Stimulated activated CD8-positive, alpha-beta memory T cell treated with anti-CD3 and anti-CD28 coated beads, Interleukin-4, amount 100 ng/mL, for 4 hours (primary cell): ENCODE results near the gene SHLD2.
"Not testable (repeated sequence)": the region's sequence is repeated elsewhere in the genome, so short reads cannot be mapped to it uniquely, and the experiment has no call there.

ENCODE experiments used
- DNase-seq, 2 donors: peaks; one replicate each; pipeline ENCODE4 v3.0.0-alpha.2; 2020; ENCODE audit warnings: low read depth in 2 of 2, low spot score in 1 of 2

Gene SHLD2

GRCh38 chr10:87137478-87137877 lies 42.5 kb downstream of the SHLD2 start:
- DNase-seq, result not testable (repeated sequence)

- not testable (repeated sequence) for DNase-seq
Measured at GRCh38 chr10:87142230-87143108, 47.5 kb downstream of the SHLD2 start.

- DNase-seq, result not testable (repeated sequence)
Measured at GRCh38 chr10:87143109-87143418, 48.1 kb downstream of the SHLD2 start.

DNA sequence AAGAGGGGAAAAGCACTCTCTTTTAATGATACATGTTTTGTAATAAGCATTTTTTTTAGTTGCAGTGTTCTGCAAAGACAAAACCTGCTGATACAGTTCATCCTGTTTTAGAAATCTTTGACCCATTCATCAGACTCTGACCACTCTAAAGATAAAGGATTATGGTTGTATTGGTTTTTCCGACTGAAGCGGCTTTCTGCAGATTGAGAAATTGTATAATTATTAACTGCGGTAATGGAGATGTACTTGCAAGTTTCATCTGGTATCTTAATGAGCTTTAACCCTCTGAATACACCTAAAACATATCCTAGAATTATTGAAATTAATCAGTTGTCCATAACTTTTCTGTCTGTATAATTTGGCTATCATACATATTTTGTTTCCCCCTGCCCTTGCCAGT lies 50.6 kb downstream of the SHLD2 start:
- not testable (repeated sequence) for DNase-seq

DNA sequence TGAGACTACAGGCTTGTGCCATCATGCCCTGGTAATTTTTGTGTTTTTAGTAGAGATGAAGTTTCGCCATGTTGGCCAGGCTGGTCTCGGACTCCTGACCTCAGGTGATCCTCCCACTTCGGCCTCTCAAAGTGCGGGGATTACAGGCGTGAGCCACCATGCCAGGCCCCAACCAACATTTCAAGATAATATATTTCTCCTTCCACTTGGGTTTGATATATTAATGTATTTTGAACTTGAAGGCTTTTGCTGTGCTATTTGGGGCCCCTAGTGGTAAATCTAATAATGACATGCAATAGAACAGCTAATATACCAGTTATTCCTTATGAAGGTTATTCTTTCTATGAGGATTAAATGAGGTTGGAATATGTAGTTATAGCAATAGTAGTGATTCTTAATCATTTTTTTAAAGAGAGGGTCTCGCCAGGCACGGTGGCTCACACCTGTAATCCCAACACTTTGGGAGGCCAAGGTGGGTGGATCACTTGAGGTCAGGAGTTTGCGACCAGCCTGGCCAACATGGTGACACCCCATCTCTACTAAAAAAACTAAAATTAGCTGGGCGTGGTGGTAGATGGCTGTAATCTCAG lies 54.1 kb downstream of the SHLD2 start:
- not testable (repeated sequence) for DNase-seq

- not testable (repeated sequence) for DNase-seq
Measured at GRCh38 chr10:87151516-87151915, 56.5 kb downstream of the SHLD2 start.

- DNase-seq, result not testable (repeated sequence)
Measured at GRCh38 chr10:87156841-87157240, 61.8 kb downstream of the SHLD2 start.

GRCh38 chr10:87157821-87158220 lies 62.8 kb downstream of the SHLD2 start:
- DNase-seq, result not testable (repeated sequence)

DNA sequence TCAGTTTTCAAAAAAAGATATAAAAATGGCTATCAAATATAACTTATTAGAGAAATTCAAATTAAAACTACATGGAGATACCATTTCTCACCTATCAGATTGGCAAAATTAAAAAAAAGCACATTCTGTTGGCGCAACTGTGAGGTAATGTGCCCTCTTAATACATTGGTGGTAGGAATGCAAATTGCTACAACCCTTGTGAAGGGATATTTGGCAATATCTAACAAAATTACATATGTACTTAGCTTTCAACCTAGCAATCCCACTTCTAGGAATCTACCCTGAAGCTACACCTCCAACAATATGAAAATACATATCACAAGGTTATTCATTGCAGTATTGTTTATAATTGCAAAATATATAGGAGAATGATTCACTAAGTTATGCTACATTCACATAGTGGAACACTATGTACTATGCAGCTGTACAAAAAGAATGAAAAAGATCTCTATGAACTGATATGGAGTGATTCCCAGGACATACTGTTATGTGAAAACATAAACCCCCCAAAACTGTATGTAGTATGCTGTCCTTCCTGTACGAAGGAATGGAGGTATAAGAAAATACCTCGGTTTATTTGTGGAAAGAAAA lies 67.8 kb downstream of the SHLD2 start:
- DNase-seq, result not testable (repeated sequence)

- not testable (repeated sequence) for DNase-seq
Measured at GRCh38 chr10:87163414-87163813, 68.4 kb downstream of the SHLD2 start.

GRCh38 chr10:87169857-87170256 lies 74.9 kb downstream of the SHLD2 start:
- DNase-seq, result not testable (repeated sequence)

GRCh38 chr10:87170705-87171104 lies 75.7 kb downstream of the SHLD2 start:
- DNase-seq, result not testable (repeated sequence)

DNA sequence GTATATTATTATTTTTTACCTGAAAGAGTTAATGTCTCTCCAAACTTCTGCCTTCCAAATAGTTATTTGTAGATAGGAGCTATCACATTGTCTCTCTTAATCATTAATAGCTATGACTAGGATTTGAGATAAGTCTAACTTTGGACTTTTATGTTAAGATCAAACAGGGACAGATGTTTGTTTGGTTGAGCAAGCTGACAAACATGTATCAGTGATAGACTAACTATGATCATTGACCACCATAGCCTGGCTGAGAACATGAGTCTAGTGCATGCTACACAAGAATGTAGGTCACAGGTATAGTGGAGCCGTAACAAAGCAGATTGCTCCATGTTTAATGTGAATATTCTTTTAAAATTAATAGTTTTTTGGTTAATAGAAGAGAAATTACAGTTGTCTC lies 76.7 kb downstream of the SHLD2 start:
- not testable (repeated sequence) for DNase-seq

GRCh38 chr10:87172178-87172577 lies 77.2 kb downstream of the SHLD2 start:
- DNase-seq, result not testable (repeated sequence)

- DNase-seq, result not testable (repeated sequence)
Measured at GRCh38 chr10:87177587-87177986, 82.6 kb downstream of the SHLD2 start.

- not testable (repeated sequence) for DNase-seq
Measured at GRCh38 chr10:87184421-87184820, 89.4 kb downstream of the SHLD2 start.

GRCh38 chr10:87186016-87186415 lies 91.0 kb downstream of the SHLD2 start:
- DNase-seq, result not testable (repeated sequence)

- DNase-seq, result not testable (repeated sequence)
Measured at GRCh38 chr10:87187573-87187972, 92.6 kb downstream of the SHLD2 start.

DNA sequence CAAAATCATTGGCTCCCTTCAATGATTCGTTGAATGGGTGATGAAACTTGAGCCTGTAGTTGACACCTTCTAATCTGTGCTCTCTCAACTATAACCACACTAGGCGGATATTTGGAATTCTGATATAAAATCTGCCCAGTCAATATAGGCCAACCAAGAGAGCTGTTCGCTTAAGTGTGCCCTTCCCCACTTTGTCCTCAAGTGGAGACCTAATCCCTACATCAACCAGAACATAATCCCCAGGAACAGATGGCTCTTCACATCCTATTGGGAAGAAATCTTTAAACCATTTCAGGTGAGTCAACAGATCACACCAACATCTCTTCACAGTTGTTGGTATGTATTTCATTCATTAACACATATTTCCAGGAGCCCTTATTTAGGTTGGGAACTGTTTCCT lies 96.8 kb downstream of the SHLD2 start:
- DNase-seq, result not testable (repeated sequence)

GRCh38 chr10:87200924-87201323 lies 105.9 kb downstream of the SHLD2 start:
- DNase-seq, result not testable (repeated sequence)

GRCh38 chr10:87204801-87205200 lies 109.8 kb downstream of the SHLD2 start:
- not testable (repeated sequence) for DNase-seq

- not testable (repeated sequence) for DNase-seq
Measured at GRCh38 chr10:87206922-87207321, 111.9 kb downstream of the SHLD2 start.
